GM12878 (cell line): Measurements from ENCODE around the gene DEPDC1. TPM values are rescaled to one million over a fixed set of nuclear protein-coding genes. Genes with fewer than 3 reads are reported as not detected.

Source experiments
- ATAC-seq: fragments of 200-7000 bp; cut with Tn5 transposase; 3 replicates; pipeline ENCODE4 v1.9.1; 2020; ENCODE audit warnings: mild to moderate bottlenecking, moderate library complexity
- BruUV-seq: library from RNA; stranded (reverse); fragments of 400-500 nt; replicated peaks from 2 replicates; lab custom pipeline; 2021; lab: Mats Ljungman, UMichigan
- CTCF ChIA-PET: fragments of 300-600 bp; sonication (Branson Sonifier 250); formaldehyde crosslinking; extraction: SDS; loops from one replicate; lab custom pipeline; 2021; ENCODE audit warnings: inconsistent platforms; lab: Yijun Ruan, JAX
- POLR2A ChIA-PET: fragments of 350-600 bp; formaldehyde crosslinking; extraction: SDS; loops from one replicate; lab custom pipeline; 2021; ENCODE audit warnings: inconsistent platforms; lab: Charles Lee
- RAD21 ChIA-PET: fragments of 300-600 bp; sonication (Branson Sonifier 250); formaldehyde crosslinking; loops from one replicate; lab custom pipeline; 2023; ENCODE audit warnings: antibody characterized with exemption; ENCODE audit not compliant: unreplicated experiment; lab: Charles Lee
- SMC1A ChIA-PET: fragments of 300-600 bp; sonication (Branson Sonifier 250); formaldehyde crosslinking; loops from one replicate; lab custom pipeline; 2023; ENCODE audit not compliant: unreplicated experiment, uncharacterized antibody; lab: Charles Lee
- DNase-seq: peaks from one replicate; pipeline ENCODE4 v3.0.0-alpha.2; 2011; ENCODE audit warnings: low read depth, low spot score
- FAIRE-seq: peaks from 3 replicates; lab custom pipeline; 2011; peaks lifted over from hg19 to GRCh38; lab: Jason Lieb, UNC
- H2AFZ ChIP-seq: 2 replicates; pipeline ENCODE4 v1.6.0; 2011; ENCODE audit warnings: low read depth, low read length, control low read depth; ENCODE audit not compliant: control insufficient read depth
- H3K27ac ChIP-seq: 2 replicates; pipeline ENCODE4 v1.5.1; 2011; ENCODE audit warnings: control low read depth; ENCODE audit not compliant: control insufficient read depth, insufficient read depth
- H3K27me3 ChIP-seq, 2 experiments: replicated peaks in 1 of 2; 2 replicates each; pipeline versions ENCODE4 v1.6.0 to v1.6.1; 2011; ENCODE audit warnings: low read length in 1 of 2; ENCODE audit not compliant: control insufficient read depth in 2 of 2, insufficient read depth in 2 of 2
- H3K36me3 ChIP-seq, 2 experiments: 2 replicates each; pipeline ENCODE4 v1.5.1; 2011; ENCODE audit warnings: low read length in 1 of 2; ENCODE audit not compliant: control insufficient read depth in 2 of 2, insufficient read depth in 2 of 2
- H3K4me1 ChIP-seq: 2 replicates; pipeline ENCODE4 v1.6.1; 2011; ENCODE audit warnings: mild to moderate bottlenecking, low read length, moderate library complexity, mixed read lengths; ENCODE audit not compliant: control insufficient read depth, insufficient read depth
- H3K4me2 ChIP-seq: 2 replicates; pipeline ENCODE4 v1.6.0; 2011; ENCODE audit warnings: control low read depth; ENCODE audit not compliant: control insufficient read depth, insufficient read depth
- H3K4me3 ChIP-seq: fragments of 200-600 bp; sonication (generic); 2 replicates; pipeline ENCODE4 v1.5.1; 2016
- H3K79me2 ChIP-seq: 2 replicates; pipeline ENCODE4 v1.6.0; 2011; ENCODE audit warnings: low read length; ENCODE audit not compliant: control insufficient read depth, insufficient read depth
- H3K9ac ChIP-seq: 2 replicates; pipeline ENCODE4 v1.8.0; 2011; ENCODE audit warnings: low read length, control low read depth, mixed read lengths; ENCODE audit not compliant: control insufficient read depth, insufficient read depth
- H3K9me3 ChIP-seq: replicated peaks from 3 replicates; pipeline ENCODE4 v1.5.1; 2011; ENCODE audit warnings: mild to moderate bottlenecking, low read length; ENCODE audit not compliant: control insufficient read depth, insufficient read depth
- H4K20me1 ChIP-seq: 2 replicates; pipeline ENCODE4 v1.6.0; 2011; ENCODE audit not compliant: control insufficient read depth, insufficient read depth
- BCLAF1 ChIP-seq: fragments of 450-650 bp; IDR thresholded peaks from 2 replicates; pipeline ENCODE4 v1.6.1; 2017; ENCODE audit warnings: antibody characterized with exemption, mild to moderate bottlenecking, moderate library complexity
- FOS ChIP-seq: IDR thresholded peaks from 3 replicates; pipeline ENCODE4 v1.6.1; 2011; ENCODE audit warnings: borderline replicate concordance; ENCODE audit not compliant: insufficient read length; ENCODE audit errors: extremely low read depth
- NFXL1 ChIP-seq: fragments of 450-650 bp; IDR thresholded peaks from 2 replicates; pipeline ENCODE4 v1.6.1; 2017; ENCODE audit warnings: antibody characterized with exemption, mild to moderate bottlenecking, borderline replicate concordance
- POLR2A ChIP-seq: IDR thresholded peaks from 2 replicates; pipeline ENCODE4 v1.6.1; 2011; ENCODE audit warnings: low read depth, mild to moderate bottlenecking, low read length
- RAD51 ChIP-seq: fragments of 450-650 bp; IDR thresholded peaks from 2 replicates; pipeline ENCODE4 v1.6.1; 2016; ENCODE audit warnings: moderate library complexity, mild to moderate bottlenecking, inconsistent platforms
- RCOR1 ChIP-seq: conservative IDR thresholded peaks from 2 replicates; pipeline ENCODE4 v1.6.1; 2012; ENCODE audit warnings: low read depth, low read length, improper control_type of control experiment
- ZNF207 ChIP-seq: fragments of 450-650 bp; IDR thresholded peaks from 2 replicates; pipeline ENCODE4 v1.6.1; 2014; ENCODE audit warnings: antibody characterized with exemption, mild to moderate bottlenecking, borderline replicate concordance
- ZNF24 ChIP-seq: fragments of 450-650 bp; IDR thresholded peaks from 2 replicates; pipeline ENCODE4 v1.6.1; 2017; ENCODE audit warnings: antibody characterized with exemption, mild to moderate bottlenecking
- WGBS: methylation state at CpG from one replicate; pipeline ENCODE4 v1.1.6; 2016; ENCODE audit warnings: low lambda C conversion rate; ENCODE audit not compliant: insufficient replicate concordance, insufficient coverage; ENCODE audit errors: missing lambda C conversion rate; 5-methylcytosine and 5-hydroxymethylcytosine counted together
- in situ Hi-C: fragments of 300-500 bp; cut with MboI; formaldehyde crosslinking; loops from 9 replicates; pipeline ENCODE4 v1.14.3; 2018; ENCODE audit warnings: mixed read lengths
- intact Hi-C: fragments of 100-400 bp; cut with micrococcal nuclease; formaldehyde crosslinking; loops from one replicate; pipeline ENCODE4 v1.14.2; 2022; ENCODE audit not compliant: unreplicated experiment
- polyA plus RNA-seq, 11 experiments: library from polyadenylated mRNA; depleted of rRNA in 4 of 11; unstranded in 6 of 11; stranded (reverse) in 5 of 11; fragments of >200 nt; fragmentation: Nextera tagmentation in 4 of 11; fragmentation: Illumina TruSeq in 1 of 11; extraction: Ambion mirVana in 4 of 11; extraction: Trizol in 1 of 11; gene quantifications; 1 replicate in 1 of 11; 2 replicates in 10 of 11; pipeline versions ENCODE4 v1.2.1 to v1.2.3, GENCODE V29; 2011 to 2016; ENCODE audit warnings: inconsistent platforms in 2 of 11, missing spikeins in 2 of 11, low read depth in 1 of 11
- total RNA-seq, 4 experiments: library from RNA; depleted of rRNA in 3 of 4; stranded (reverse); fragments of >200 nt in 3 of 4; fragmentation: Illumina TruSeq in 1 of 4; extraction: Trizol in 1 of 4; gene quantifications; 2 replicates each; pipeline versions ENCODE4 v1.2.1 to v1.2.3, GENCODE V29; 2013 to 2021

The DEPDC1 gene
- total and polyA plus RNA-seq, 10 of the 15 experiments (the other 5 are each of a cell fraction or from before 2014, with no cell fraction given) = 6.9 to 36.5 (median 17.6) TPM

- H3K4me1 ChIP-seq = no peaks in the 10 kb centered on the region
- H3K79me2 ChIP-seq = no peaks in the 10 kb centered on the region
- TF ChIP-seq ZNF24 (no peak), RAD51 (no peak), BCLAF1 (no peak), FOS (no peak), NFXL1 (no peak), ZNF207 (no peak), POLR2A (no peak), RCOR1 (no peak)
- no peaks in the 10 kb centered on the region for H3K36me3 ChIP-seq
- H3K27ac ChIP-seq = no peak overlapping the region
- ChIA-PET CTCF (interaction anchor here (3.3 kb wide), 1 partner anchor 12 kb away, joined by 13 read pairs; no protein-coding TSS in a partner anchor), RAD21 (no interaction called here), SMC1A (interaction anchor here (1.1 kb wide), 1 partner anchor 12 kb away, joined by 4 read pairs; no protein-coding TSS in a partner anchor), POLR2A (no interaction called here)
- no peak for DNase-seq
- H3K4me3 ChIP-seq = no peak overlapping the region
- no peak overlapping the region for H3K9ac ChIP-seq
- no peak for FAIRE-seq
- ATAC-seq = no peak
- H2AFZ ChIP-seq = no peak overlapping the region
- H4K20me1 ChIP-seq = no peaks in the 10 kb centered on the region
- no TSS peak for BruUV-seq
- H3K27me3 ChIP-seq = no peaks in the 10 kb centered on the region; a peak in 1 of 4 replicates
- 51% methylated on average over 3 of the region's 3 CpGs for WGBS
- intact Hi-C loops = no loop called here
- H3K4me2 ChIP-seq = no peak overlapping the region
- in situ Hi-C loops = no loop called here
- no peaks in the 10 kb centered on the region for H3K9me3 ChIP-seq
Observed at GRCh38 chr1:68431076-68431475, 65.8 kb downstream of the DEPDC1 start.
